AG10803 (cell line): ENCODE results near the gene CMTM1.
"Not testable (repeated sequence)": the region's sequence is repeated elsewhere in the genome, so short reads cannot be mapped to it uniquely, and the experiment has no call there.

ENCODE experiments used
- DNase-seq: peaks from one replicate; pipeline ENCODE4 v3.0.0; 2010; ENCODE audit warnings: low read depth
- H3K4me3 ChIP-seq: 2 replicates; pipeline ENCODE4 v1.5.1; 2011; ENCODE audit warnings: mild to moderate bottlenecking, low read length, control low read depth
- TF ChIP-seq, protein P1 (sequence below): conservative IDR thresholded peaks from 2 replicates; pipeline ENCODE4 v1.5.1; 2011; ENCODE audit warnings: mild to moderate bottlenecking, low read length, control low read depth, inconsistent platforms

Gene CMTM1

GRCh38 chr16:66554021-66554420 lies 12.2 kb upstream of the CMTM1 start:
- TF ChIP-seq, protein P1, sequence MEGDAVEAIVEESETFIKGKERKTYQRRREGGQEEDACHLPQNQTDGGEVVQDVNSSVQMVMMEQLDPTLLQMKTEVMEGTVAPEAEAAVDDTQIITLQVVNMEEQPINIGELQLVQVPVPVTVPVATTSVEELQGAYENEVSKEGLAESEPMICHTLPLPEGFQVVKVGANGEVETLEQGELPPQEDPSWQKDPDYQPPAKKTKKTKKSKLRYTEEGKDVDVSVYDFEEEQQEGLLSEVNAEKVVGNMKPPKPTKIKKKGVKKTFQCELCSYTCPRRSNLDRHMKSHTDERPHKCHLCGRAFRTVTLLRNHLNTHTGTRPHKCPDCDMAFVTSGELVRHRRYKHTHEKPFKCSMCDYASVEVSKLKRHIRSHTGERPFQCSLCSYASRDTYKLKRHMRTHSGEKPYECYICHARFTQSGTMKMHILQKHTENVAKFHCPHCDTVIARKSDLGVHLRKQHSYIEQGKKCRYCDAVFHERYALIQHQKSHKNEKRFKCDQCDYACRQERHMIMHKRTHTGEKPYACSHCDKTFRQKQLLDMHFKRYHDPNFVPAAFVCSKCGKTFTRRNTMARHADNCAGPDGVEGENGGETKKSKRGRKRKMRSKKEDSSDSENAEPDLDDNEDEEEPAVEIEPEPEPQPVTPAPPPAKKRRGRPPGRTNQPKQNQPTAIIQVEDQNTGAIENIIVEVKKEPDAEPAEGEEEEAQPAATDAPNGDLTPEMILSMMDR = no peak
- no peak for DNase-seq
- H3K4me3 ChIP-seq = no peak overlapping the region

DNA sequence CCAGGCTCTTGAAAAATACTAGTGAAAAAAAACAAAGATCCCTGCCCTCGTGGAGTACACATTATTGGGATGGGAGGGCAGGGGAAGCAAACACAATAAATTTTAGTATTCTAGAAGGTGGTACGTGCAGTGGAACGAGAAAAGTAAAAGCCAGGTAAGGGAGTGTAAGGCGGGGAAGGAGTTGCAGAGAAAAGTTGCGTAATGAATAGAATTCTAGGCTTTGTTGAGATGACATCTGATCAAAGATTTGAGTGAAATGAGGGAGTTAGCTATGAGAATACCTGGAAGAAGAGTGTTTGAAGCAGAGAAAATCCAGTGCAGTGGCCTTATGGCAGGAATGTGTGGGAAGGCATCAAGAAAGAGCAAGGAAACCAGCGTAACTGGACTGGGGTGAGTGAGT lies 11.7 kb upstream of the CMTM1 start:
- no peak for DNase-seq
- TF ChIP-seq, protein P1 = no peak
- H3K4me3 ChIP-seq = no peak overlapping the region

DNA sequence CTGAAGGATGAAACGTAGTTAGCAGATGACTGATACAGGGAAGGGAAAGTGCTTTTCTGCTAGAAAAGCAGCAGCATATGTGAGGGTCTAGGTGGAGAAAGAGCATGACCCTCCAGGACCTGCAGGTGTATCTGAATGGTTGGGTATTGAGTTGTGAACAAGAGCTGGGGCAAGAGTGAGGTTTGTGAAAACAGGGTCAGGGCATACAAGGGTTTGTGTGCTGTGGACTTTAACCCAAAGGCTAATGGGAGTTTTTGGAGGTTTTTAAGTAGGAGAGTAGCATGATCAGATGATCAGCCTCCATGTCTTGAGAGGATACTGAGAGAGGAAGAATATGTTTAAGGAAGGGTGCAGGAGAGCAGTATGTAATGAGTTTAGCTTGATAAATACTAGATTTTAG lies 6.1 kb upstream of the CMTM1 start:
- H3K4me3 ChIP-seq = no peak overlapping the region
- DNase-seq = no peak
- TF ChIP-seq, protein P1 = no peak

DNA sequence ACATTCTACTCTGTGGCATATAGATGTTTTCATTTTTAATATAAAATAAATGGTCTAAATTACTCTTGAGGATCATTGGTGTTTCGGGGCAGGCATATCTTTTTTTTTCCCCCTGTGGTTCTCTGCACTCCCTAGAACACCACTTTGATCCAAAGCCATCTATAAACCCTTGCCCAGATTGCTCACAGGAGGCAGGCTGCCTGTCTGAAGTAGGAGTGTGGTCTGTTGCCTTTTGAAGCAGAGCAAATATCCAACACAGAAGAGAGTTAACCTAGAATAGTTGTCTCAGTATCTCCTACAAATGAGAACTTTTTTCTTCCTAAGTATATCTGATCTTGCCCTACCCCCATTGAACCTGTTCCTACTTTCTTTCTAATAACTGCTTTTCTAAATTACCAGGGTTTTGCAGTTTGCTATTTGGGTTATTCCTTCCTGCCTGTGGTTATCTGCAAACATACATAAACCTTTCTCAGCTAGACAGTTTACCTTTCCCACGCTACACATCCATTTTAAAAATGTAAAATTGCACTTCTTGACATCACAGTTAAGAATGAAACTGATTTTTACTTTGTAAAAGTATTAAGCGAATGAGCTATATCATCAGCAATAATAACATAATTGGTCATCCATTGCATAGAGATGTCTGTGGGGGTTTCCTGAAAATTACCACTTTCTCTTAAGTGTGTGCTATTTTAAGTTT lies 4.7 kb upstream of the CMTM1 start:
- no peak for DNase-seq
- H3K4me3 ChIP-seq = no peak overlapping the region
- TF ChIP-seq, protein P1 = no peak

DNA sequence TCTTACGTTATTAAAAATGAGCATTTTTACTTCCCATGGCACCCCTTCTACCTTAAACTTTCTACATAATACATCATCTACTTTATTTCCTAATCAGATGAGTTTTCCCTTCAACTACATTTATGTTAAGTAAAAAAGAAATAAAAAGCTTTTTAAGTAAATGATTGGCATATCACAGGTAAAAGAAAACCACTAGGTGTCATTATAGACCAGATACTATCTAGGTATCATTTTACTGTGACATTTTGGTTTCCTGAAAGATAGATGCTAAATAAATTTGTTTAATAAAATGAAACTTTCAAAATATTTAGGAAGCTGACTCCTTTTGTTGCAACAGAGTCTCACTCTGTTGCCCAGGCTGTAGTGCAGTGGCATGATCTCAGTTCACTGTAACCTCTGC lies 3.8 kb upstream of the CMTM1 start:
- DNase-seq = no peak
- TF ChIP-seq, protein P1 = no peak
- H3K4me3 ChIP-seq = no peak overlapping the region

- DNase-seq = no peak
- TF ChIP-seq, protein P1 = no peak
- H3K4me3 ChIP-seq = no peak overlapping the region
Observed at GRCh38 chr16:66562986-66563385, 3.3 kb upstream of the CMTM1 start.

- H3K4me3 ChIP-seq = no peak overlapping the region
- no peak for DNase-seq
- TF ChIP-seq, protein P1 = no peak
Observed at GRCh38 chr16:66563574-66564334, 2.5 kb upstream of the CMTM1 start.

- DNase-seq, H3K4me3 ChIP-seq: not testable (repeated sequence)
Observed at GRCh38 chr16:66567270-66567669, 1.0 kb downstream of the CMTM1 start.
